ENCODE results near the gene POLR2E.

GRCh38 chr19:1064661-1065605 lies 30.2 kb downstream of the POLR2E start:
- TF ChIP-seq TAF1 (IDR thresholded peaks at IDR 0.05; ENCODE audit: borderline replicate concordance, insufficient read depth, low read length) (no peak), SIN3A (IDR thresholded peaks at IDR 0.05; ENCODE audit: borderline replicate concordance, insufficient read depth, low read length) (no peak), POLR2AphosphoS5 (IDR thresholded peaks at IDR 0.05; ENCODE audit: low read depth, low read length) (no peak), REST (IDR thresholded peaks at IDR 0.05; ENCODE audit: insufficient read depth in 1 of 2, low read depth in 2 of 2, low read length in 2 of 2) (no peak), FOXP2 (optimal IDR thresholded peaks at IDR 0.05; ENCODE audit: borderline replicate concordance, extremely low read depth, extremely low read length, insufficient read depth) (no peak)
